Measurements from ENCODE around the gene TRAF1. TPM values are rescaled to one million over a fixed set of nuclear protein-coding genes. Genes with fewer than 3 reads are reported as not detected.
A peak's percentile ranks its signal among the peaks of the same experiment; 100 is the strongest.
"Not testable (repeated sequence)": the region's sequence is repeated elsewhere in the genome, so short reads cannot be mapped to it uniquely, and the experiment has no call there.

TRAF1 gene, protein sequence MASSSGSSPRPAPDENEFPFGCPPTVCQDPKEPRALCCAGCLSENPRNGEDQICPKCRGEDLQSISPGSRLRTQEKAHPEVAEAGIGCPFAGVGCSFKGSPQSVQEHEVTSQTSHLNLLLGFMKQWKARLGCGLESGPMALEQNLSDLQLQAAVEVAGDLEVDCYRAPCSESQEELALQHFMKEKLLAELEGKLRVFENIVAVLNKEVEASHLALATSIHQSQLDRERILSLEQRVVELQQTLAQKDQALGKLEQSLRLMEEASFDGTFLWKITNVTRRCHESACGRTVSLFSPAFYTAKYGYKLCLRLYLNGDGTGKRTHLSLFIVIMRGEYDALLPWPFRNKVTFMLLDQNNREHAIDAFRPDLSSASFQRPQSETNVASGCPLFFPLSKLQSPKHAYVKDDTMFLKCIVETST
- 0.80 and 1.1 TPM in 2 replicates for total RNA-seq
- polyA plus RNA-seq (2012), result 0.87 TPM

DNA sequence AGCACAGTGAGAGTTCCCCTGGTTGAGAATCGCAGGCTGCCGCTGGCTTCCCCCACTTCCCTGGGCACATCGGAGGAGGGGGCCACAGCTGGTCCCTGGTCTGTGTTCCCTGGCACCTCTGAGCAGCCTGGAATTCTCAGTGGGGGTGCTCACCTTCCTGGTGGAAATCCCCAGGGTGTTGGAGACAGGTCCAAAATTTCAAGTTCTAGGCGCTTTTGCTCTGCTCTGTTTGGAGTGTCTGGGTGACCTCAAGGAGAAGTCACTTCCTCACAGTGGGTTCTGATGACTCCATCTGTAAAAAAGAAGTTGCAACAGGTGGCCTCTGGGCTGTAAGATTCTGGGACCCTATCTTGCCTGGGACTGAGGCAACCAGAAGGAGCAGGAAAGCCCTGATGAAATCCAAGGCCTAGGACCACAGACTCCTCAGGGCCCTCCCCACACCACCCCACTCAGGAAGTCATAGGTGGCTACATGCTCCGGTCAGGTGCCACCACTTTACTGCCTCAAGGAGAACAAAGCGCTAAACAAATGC lies at the start of gene TRAF1:
Gene TRAF1 (minus strand): TSS at position 400 of the 532 bp plus-strand sequence. CDS start 721 bp downstream, outside the sequence.
- no peak for DNase-seq (ENCODE audit: low read depth)

DNA sequence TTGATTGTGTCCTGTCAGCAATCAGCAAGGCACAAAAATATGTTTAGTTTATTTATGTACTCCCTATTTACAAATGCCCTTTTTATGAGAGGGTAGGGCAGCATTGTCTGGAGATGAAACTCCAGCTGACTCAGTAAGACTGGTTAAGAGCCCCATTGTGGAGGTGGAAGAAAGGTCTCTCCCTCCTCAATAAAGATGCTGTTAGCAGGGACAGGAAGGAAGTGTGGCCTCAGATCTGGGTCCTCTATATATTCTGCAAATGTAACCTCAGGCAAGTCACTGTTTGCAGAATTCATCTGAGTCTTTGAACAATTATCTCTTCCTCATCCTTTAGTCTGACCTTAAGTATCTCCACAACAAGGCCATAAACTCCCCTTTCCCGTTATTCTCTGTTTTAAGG lies 48.3 kb upstream of the TRAF1 start:
- no peak for DNase-seq (ENCODE audit: low read depth)

DNA sequence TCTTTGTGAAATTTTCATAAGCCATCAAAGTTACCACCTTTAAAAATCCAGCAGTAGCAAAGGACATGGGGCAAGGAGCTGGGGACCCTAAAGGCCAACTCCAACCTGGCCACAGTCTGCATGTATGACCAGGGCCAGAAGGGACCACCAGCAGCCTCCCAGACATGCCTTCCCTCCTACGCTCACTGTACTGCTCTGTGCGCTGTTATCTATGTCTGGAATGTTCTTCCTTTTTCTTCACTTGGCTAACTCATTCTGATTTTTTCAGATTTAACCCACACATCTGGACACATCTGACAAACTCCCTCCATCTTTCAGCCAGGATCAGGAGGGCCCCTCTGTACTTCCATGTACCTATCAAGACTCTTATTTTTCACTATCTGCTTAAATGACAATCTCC lies 47.6 kb upstream of the TRAF1 start:
- no peak for DNase-seq (ENCODE audit: low read depth)

DNA sequence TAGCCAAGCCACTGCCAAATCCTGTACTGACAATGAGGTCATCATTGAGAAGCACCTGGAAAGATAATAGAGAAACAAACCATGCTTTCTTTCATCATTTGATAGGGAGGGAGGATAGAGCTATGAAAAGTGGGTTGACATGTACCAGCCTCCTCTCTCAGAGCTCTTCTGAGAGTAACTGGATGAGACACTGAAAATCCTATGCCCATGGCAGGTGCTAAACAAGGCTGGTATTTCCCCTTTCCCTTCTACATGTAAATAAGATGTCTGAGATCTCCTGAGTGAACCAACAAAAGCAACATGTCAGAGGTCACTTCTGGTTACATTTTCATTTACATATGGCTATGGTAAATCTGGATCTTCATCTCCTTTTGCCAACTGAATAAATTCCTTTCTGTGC lies 45.3 kb upstream of the TRAF1 start:
- no peak for DNase-seq (ENCODE audit: low read depth)

DNA sequence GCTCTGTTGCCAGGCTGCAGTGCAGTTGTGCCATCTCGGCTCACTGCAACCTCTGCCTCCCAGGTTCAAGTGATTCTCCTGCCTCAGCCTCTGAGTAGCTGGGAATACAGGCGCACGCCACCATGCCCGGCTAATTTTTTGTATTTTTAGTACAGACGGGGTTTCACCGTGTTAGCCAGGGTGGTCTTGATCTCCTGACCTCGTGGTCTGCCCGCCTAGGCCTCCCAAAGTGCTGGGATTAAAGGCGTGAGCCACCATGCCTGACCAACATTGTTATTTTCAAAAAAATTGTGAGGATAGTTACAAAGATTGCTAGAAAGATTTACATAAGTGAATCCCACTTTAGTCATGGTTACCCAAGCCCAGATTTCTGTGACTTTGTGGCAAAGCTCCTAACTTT lies 44.9 kb upstream of the TRAF1 start:
- DNase-seq (ENCODE audit: low read depth), result not testable (repeated sequence)

DNA sequence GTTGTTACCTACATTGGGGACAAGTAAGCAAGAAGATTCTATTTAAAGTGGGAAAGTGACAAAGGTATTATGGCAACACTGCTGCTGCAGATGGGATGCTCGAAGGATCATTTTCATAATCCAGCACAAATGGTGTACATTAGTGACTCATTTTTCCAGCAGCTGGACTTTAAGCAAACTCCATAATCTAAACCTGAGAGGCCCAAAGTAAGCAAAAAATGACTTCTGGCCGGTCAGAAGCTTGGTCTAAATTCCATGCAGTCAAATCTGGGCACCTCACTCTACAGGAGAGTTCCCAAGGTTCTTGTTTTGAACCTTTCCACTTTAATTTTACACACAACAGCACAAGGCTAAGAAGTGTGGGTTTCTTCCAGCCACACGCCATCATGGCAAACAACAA lies 43.6 kb upstream of the TRAF1 start:
- no peak for DNase-seq (ENCODE audit: low read depth)

DNA sequence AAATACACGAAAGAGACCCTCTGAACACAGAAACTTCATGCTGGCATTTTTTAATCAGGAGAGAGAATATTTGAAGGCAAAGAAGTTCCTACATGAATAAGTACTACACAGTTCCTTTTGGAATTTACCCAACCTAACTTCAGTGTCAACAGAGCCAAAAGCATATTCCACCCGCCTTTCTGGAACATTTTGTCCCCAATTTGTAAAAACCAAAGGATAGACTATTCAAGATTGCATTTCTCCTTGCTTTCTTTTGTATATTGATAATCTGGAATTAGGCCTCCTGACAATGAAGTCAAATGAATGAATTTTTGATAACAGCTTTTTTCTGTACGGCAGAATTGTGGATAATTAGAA lies 39.4 kb upstream of the TRAF1 start:
- DNase-seq (ENCODE audit: low read depth), result no peak

DNA sequence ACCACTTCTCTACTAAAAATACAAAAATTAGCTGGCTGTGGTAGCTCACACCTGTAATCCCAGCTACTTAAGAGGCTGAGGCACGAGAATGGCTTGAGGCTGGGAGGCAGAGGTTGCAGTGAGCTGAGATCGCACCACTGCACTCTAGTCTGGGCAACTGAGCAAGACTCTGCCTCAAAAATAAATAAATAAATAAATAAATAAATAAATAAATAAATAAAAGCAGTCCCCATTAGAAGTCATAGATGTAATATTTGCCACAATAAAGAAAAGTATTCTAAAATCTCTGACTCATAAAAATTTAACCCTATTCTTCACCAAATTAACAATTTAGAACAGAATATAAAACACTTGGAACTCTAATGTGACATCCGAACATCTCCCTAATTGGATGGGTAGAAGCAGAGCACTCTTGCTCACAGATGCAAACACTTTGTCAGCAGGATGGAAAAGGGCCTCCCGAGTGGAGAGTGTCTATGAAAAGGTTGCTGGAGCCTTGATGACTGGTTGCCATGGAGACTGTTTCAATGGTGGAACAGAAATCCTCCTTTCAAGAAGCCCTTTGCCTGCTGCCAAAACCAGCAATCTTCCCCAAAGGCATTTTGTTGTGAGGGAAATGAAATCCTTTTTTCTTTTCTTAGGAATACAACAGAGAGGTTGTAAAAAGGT lies 38.9 kb upstream of the TRAF1 start:
- DNase-seq (ENCODE audit: low read depth), result peak; percentile 5

DNA sequence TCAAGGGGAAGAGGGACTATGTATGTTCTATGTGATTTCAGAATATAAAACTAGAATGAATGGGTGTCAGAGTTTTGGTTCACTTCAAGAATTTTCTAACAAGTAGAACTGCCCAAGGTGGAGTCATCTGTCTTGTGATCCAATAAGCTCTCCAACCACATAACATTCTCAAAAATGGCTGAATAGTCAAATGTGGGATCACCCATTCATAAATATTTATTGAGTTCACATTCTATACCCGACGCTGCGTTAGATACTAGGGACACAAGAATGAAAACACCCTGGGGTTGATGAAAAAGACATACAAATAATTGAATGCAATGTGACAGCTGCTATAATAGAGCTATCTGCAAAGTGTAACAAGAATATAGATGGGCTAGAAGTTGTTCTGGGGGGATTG lies 35.3 kb upstream of the TRAF1 start:
- no peak for DNase-seq (ENCODE audit: low read depth)

DNA sequence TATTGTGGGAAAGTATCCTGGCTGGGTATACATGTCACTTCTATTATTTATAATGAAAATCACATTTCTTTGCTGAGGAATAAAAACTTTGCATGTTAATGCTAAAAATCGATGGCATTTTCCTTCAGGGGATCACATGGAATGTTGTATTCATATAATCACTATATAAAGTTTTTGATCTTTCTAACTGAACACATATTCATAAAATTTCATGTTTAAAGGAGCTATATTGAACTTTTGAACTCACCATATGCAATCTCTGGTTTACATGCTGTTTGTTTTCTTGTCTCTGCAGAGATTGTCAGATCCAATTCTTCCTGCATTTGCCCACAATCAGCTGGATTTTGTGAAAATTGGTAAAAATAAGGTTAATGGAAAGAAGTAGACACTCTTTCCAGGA lies 33.4 kb upstream of the TRAF1 start:
- DNase-seq (ENCODE audit: low read depth), result no peak

DNA sequence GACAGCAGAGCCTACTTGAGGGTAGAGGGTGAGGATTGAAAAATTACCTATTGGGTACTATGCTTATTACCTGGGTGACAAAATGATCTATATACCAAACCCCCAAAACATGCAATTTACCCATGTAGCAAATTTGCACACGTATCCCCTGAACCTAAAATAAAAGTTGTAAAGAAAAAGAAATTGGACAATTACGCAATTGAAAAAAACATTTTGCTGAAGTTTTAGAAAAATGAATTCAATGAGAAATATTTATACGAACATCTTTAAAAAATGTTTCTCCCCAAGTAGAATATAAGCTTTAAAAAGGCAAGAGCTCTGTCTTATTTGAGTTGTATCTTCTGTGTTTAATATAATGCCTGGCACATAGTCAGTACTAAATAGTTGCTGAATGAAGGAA lies 30.3 kb upstream of the TRAF1 start:
- DNase-seq (ENCODE audit: low read depth), result no peak

DNA sequence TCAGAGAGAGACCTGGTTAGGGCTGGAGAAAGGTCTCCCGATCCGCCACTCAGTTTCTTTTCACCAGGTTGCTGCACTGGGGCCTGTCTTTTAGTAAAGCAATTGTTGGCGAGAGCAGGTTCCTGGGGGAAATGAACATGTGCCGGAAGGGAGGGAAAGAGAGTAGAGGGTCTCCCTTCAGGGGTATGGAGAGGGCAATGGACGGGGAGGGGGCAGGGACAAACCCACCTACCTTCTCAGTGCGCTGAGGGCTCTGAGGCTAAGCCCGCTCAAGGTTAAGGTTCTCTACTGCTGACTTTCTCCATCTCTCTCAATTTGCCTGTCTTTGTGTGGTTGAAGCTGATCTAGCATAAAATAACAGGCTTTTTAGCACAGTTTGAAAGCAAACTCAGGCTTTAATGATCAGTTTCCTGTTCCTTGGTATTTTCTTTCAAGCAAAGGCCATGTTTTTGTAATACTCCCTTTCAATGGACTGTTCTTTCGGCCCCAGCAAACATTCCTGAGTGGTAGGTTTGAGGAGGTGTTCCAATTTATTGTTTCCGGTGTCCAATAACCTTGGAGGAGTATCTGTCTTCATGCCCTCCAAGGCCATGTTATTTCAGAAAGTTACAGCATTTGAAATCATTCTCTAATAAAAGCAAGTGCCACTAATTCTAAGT lies 25.5 kb upstream of the TRAF1 start:
- no peak for DNase-seq (ENCODE audit: low read depth)

DNA sequence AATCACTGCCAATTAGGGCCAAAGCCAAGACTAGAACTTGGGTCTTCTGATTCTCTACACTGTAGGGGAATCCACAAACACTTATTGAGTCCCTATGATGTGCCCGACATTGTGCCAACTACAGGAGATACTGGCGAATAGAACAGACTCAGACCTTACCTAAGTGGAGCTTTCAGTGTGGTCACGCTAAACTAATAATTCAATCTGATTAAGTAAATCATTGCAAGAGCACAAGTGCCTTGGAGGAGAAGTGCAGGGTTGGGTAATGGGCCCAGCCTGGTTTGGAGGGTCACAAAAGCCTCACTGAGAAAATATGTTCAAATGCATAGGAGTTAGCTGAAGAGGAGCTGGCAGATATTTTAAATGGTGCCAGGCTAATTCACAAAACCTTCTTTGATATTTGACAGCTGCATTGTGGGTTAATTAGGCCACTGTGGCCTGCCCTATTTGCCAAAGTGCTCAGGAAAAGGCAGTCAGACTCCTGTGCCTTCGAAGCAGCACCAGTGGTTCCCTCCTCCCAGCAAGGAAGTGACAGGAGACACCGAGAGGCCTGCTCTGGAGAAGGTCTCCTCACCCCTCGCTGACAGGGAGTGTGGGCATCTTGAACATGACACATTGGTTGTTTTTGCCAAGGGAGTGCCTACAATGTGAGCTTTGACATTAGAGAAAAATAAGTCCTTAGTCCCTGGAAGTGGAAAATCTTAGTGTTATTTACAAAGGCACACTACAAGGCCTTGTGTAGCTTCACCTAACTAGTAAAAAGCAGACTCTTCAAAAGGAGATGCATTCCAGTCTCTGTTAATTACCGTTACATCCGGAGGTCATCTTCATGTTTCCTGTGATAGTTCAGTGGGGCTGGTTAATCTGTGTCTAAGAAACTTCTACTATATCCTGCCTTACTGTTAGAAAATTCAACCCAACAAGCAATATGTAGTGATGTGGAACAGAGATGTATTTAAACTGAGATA lies 24.1 kb upstream of the TRAF1 start:
- peak; percentile 59 for DNase-seq (ENCODE audit: low read depth)

DNA sequence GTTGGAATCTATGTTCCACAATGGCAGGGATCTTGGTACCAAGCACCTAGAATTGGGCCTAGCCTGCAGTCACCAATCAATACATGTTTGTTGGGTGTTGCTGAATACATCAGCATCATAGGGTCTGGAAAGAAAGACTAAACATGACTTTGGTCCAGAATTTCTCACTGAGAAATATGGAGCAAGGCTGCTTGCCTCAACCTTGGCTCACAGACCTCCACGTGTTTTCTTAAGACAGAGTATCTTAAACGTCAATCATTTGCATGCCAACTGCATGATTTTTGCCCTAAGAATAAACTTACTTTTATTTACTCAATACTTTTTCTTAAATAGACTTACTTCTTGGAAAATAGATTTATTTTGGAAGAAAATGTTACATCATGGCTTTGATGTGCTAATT lies 22.7 kb upstream of the TRAF1 start:
- no peak for DNase-seq (ENCODE audit: low read depth)

DNA sequence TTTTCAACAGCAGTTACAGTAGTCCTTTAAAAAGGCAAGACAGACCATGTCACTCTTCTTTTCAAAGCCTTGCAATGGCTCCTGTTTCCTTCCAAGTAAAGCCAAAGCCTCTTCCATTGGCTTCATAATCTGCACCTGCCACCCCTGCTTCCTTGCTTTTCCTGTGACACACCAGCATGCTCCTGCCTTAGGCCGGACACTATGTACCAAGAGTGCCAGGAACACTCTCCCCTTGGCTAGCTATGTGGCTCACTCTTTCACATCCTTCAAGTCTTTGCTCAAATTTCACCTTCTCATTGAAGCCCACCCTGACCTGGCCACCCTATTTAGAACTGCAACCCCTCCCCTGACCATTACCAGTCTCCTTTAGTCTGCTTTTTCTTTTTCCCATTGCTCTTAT lies 22.2 kb upstream of the TRAF1 start:
- DNase-seq (ENCODE audit: low read depth), result no peak

DNA sequence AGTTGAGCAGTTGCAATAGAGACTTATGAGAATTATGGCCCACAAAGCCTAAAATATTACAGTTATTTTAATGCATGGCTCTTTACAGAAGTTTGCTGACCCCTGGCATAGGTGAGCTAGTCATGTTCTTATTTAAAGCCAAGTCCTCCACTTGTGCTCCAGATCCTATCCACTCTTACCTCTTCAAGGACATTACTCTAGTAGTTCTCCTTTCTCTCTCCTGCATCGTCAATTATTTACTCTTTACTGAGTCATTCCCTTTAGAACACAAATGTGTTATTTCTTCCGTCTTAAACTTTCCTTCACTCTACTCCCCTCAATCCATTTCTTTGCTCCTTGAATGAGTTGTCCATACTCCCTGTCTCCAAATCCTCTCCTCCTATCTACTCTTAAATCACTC lies 20.6 kb upstream of the TRAF1 start:
- DNase-seq (ENCODE audit: low read depth), result no peak

DNA sequence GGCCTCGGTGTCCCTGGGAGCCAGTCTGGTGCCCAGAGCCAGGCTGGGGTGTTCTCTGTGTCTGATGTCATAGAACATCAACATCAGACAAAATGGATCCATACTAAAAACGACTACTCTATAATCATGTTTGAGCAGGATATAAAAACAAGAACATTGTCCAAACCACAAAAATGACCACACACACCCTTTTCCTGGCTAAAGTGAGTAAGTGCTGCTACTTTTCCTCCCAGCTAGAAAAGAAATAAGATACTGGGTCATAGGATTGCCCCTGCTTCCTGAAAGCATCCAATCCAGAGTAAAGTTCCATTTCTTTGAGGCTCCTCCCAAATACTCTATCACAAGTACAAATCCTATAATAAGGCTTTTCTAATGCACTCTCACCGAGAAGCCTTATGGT lies 19.7 kb upstream of the TRAF1 start:
- DNase-seq (ENCODE audit: low read depth), result no peak

DNA sequence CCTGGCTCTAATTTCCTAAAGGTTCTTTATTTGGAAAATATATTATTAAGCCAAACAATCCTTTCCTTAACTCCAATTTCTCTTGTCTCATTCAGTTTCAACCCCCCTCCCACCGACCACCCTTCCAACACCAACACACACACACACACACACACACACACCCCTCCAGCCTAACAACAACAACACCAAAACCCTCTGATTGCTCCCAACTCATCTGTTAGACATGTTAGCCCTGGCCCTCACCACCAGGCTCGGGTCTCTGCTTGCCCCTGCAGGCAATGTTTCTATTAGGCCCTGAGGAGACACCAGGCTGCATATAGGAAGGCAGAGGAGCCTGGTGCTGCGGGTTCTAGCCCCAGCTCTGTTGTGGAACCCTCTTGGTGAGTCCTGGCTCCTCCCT lies 18.4 kb upstream of the TRAF1 start:
- no peak for DNase-seq (ENCODE audit: low read depth)

DNA sequence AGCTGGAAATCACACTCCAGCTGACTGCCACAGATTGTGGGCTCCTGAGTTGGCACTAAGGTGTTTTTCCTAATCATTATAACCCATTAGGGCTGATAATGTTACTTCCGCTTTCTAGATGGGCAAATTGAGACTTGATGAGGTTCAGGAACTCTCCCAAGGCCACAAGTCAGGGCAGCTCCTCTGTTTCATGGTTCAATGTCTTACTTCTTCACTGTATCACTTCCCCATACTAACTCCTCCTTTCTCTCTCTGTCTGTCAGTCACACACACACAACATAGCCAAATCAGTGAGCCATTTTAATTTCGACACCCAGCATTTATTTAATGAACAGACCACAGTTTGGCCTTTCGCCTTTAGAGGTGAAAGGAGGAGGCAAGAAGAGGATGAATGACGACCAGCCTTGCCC lies 17.8 kb upstream of the TRAF1 start:
- DNase-seq (ENCODE audit: low read depth), result no peak

DNA sequence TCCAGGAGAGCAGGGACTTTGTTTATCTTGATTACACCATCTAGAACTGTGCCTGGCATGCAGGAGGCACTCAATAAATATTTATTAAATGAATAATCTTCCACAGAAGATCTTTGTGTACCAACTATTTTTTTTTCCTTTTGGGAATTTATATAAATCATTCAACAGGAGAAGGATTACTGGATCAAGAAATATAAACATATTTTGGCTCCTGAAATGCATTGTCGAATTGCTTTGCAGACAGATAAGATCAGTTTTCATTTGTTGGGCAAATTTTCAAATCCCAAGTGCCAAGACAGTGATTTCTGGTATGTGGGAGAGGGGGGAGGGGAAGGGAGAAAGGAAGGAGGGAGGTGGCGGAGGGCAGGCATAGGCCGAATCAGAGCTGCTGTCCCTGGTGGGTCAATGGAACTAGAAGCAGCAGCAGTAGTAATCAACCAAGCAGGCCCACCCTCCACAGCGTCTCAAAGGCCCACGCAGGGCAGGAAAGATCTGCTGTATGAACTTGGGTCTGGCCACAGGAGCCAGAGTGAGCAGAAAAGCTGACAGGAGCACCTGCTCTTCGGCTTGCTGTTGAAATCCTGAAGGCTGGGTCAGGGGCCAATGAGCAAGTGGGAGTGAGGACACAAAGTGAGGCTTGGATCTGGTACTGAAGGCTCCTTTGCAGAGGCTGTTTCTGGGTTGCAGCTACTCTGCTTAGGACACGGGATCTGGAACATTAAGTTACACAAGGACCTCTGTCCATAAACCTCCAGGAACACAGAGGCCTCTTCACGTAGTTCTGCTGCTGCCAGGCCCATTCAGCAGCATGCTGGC lies 15.8 kb upstream of the TRAF1 start:
- no peak for DNase-seq (ENCODE audit: low read depth)
